GM18526 (cell line): ENCODE measurements around the gene GALNTL6.

Experiments
- POLR2A ChIP-seq: IDR thresholded peaks from 3 replicates; pipeline ENCODE4 v1.6.1; 2011; ENCODE audit not compliant: insufficient read length; ENCODE audit errors: extremely low read depth

The GALNTL6 gene

GRCh38 chr4:171851295-171851694 is 38.1 kb downstream of the GALNTL6 start:
- no peak for TF ChIP-seq POLR2A

- no peak for TF ChIP-seq POLR2A
These were observed 44.3 kb downstream of the GALNTL6 start for GRCh38 chr4:171857302-171858012.

- no peak for TF ChIP-seq POLR2A
These were observed 62.1 kb downstream of the GALNTL6 start for GRCh38 chr4:171875291-171875690.

- no peak for TF ChIP-seq POLR2A
These were observed 63.4 kb downstream of the GALNTL6 start for GRCh38 chr4:171876636-171877035.

GRCh38 chr4:171880136-171880535 is 66.9 kb downstream of the GALNTL6 start:
- TF ChIP-seq POLR2A: no peak

- TF ChIP-seq POLR2A: no peak
These were observed 76.5 kb downstream of the GALNTL6 start for GRCh38 chr4:171889681-171890080.

GRCh38 chr4:171891038-171891437 is 77.8 kb downstream of the GALNTL6 start:
- no peak for TF ChIP-seq POLR2A

GRCh38 chr4:171896426-171896825 is 83.2 kb downstream of the GALNTL6 start:
- TF ChIP-seq POLR2A: no peak

GRCh38 chr4:171919314-171919713 is 106.1 kb downstream of the GALNTL6 start:
- TF ChIP-seq POLR2A: no peak

GRCh38 chr4:171920901-171921300 is 107.7 kb downstream of the GALNTL6 start:
- no peak for TF ChIP-seq POLR2A

GRCh38 chr4:171924746-171925376 is 111.7 kb downstream of the GALNTL6 start:
- TF ChIP-seq POLR2A: no peak

GRCh38 chr4:171928336-171928735 is 115.1 kb downstream of the GALNTL6 start:
- TF ChIP-seq POLR2A: no peak

GRCh38 chr4:171929477-171929876 is 116.3 kb downstream of the GALNTL6 start:
- no peak for TF ChIP-seq POLR2A

- TF ChIP-seq POLR2A: no peak
These were observed 116.7 kb downstream of the GALNTL6 start for GRCh38 chr4:171929907-171930306.

- no peak for TF ChIP-seq POLR2A
These were observed 119.0 kb downstream of the GALNTL6 start for GRCh38 chr4:171932238-171932637.

- no peak for TF ChIP-seq POLR2A
These were observed 127.5 kb downstream of the GALNTL6 start for GRCh38 chr4:171940656-171941055.

GRCh38 chr4:171947400-171947799 is 134.2 kb downstream of the GALNTL6 start:
- no peak for TF ChIP-seq POLR2A

- no peak for TF ChIP-seq POLR2A
These were observed 134.8 kb downstream of the GALNTL6 start for GRCh38 chr4:171948038-171948437.

- no peak for TF ChIP-seq POLR2A
These were observed 141.4 kb downstream of the GALNTL6 start for GRCh38 chr4:171954650-171955049.
